A673 (cell line): ENCODE measurements around the gene SCG2. TPM values are rescaled to one million over a fixed set of nuclear protein-coding genes. Genes with fewer than 3 reads are reported as not detected.

Experiments used
- BruUV-seq: library from RNA; stranded (reverse); fragments of 400-500 nt; replicated peaks from 2 replicates; lab custom pipeline; 2021; lab: Mats Ljungman, UMichigan
- CTCF ChIA-PET: fragments of 300-600 bp; sonication (Branson Sonifier 250); formaldehyde crosslinking; loops from one replicate; lab custom pipeline; 2022; ENCODE audit warnings: antibody characterized with exemption; lab: Charles Lee
- POLR2A ChIA-PET: fragments of 300-600 bp; sonication (Branson Sonifier 250); formaldehyde crosslinking; loops from one replicate; lab custom pipeline; 2022; ENCODE audit warnings: antibody characterized with exemption; ENCODE audit not compliant: low non-redundant PET; lab: Charles Lee
- DNase-seq: peaks from one replicate; pipeline ENCODE4 v3.0.0-alpha.2; 2015; ENCODE audit warnings: low spot score
- H3K27ac ChIP-seq: fragments of 200-600 bp; sonication (generic); 2 replicates; pipeline ENCODE4 v1.5.1; 2016; ENCODE audit warnings: mixed run types, low read depth, mild to moderate bottlenecking, mixed read lengths, antibody characterized with exemption, low read length; ENCODE audit not compliant: poor library complexity, severe bottlenecking
- H3K27me3 ChIP-seq: fragments of 200-600 bp; sonication (generic); replicated peaks from 2 replicates; pipeline ENCODE4 v1.6.1; 2017; ENCODE audit warnings: mixed run types, low read depth, mild to moderate bottlenecking, mixed read lengths, antibody characterized with exemption, low read length; ENCODE audit not compliant: insufficient read depth, poor library complexity
- H3K36me3 ChIP-seq: fragments of 200-600 bp; sonication (generic); 2 replicates; pipeline ENCODE4 v1.6.1; 2016; ENCODE audit warnings: mixed run types, mild to moderate bottlenecking, mixed read lengths, antibody characterized with exemption, low read length; ENCODE audit not compliant: insufficient read depth, poor library complexity, severe bottlenecking
- H3K4me1 ChIP-seq: fragments of 200-600 bp; sonication (generic); 2 replicates; pipeline ENCODE4 v1.6.1; 2017; ENCODE audit warnings: mixed run types, mild to moderate bottlenecking, mixed read lengths, antibody characterized with exemption, low read length; ENCODE audit not compliant: insufficient read depth, poor library complexity, severe bottlenecking
- H3K4me3 ChIP-seq: fragments of 200-600 bp; sonication (generic); 2 replicates; pipeline ENCODE4 v1.5.1; 2016; ENCODE audit warnings: low read depth, mixed run types, mild to moderate bottlenecking, mixed read lengths, low read length; ENCODE audit not compliant: poor library complexity, severe bottlenecking
- H3K9me3 ChIP-seq: fragments of 200-600 bp; sonication (generic); 2 replicates; pipeline ENCODE4 v1.6.1; 2016; ENCODE audit warnings: mixed run types, low read depth, mild to moderate bottlenecking, mixed read lengths, antibody characterized with exemption, low read length; ENCODE audit not compliant: poor library complexity, severe bottlenecking
- CTCF ChIP-seq: fragments of 300-800, 200-600 bp; sonication (generic); conservative IDR thresholded peaks from 2 replicates; pipeline ENCODE4 v1.5.1; 2017; ENCODE audit warnings: low read depth, mild to moderate bottlenecking, antibody characterized with exemption, low read length, moderate library complexity, mixed read lengths
- EZH2 ChIP-seq: fragments of 200-600 bp; sonication (generic); IDR thresholded peaks from 2 replicates; pipeline ENCODE4 v1.6.1; 2017; ENCODE audit warnings: borderline replicate concordance, low read depth, mild to moderate bottlenecking, mixed read lengths, antibody characterized with exemption, low read length; ENCODE audit not compliant: poor library complexity, severe bottlenecking
- intact Hi-C: fragments of 100-400 bp; cut with micrococcal nuclease; formaldehyde crosslinking; loops from one replicate; pipeline ENCODE4 v1.10.0; 2022; ENCODE audit not compliant: unreplicated experiment
- total RNA-seq: library from RNA; stranded (reverse); gene quantifications from 2 replicates; pipeline ENCODE4 v1.2.3, GENCODE V29; 2021

SCG2 gene
- total RNA-seq, 1 experiment from 2014 or later, result 26.2 TPM

- intact Hi-C loops, result no loop called here
- ChIA-PET POLR2A (no interaction called here), CTCF (no interaction called here)
- Histone ChIP-seq H3K9me3 (no peaks in the 10 kb centered on the region), H3K27me3 (no peaks in the 10 kb centered on the region), H3K4me3 (no peak overlapping the region), H3K4me1 (peaks cover 9% of the 10 kb centered on the region), H3K36me3 (peaks cover 42% of the 10 kb centered on the region), H3K27ac (no peak overlapping the region)
- no peak for DNase-seq
- TF ChIP-seq EZH2 (no peak), CTCF (no peak)
- BruUV-seq, result no TSS peak
Observed at GRCh38 chr2:223598994-223599639, 3.0 kb downstream of the SCG2 start.

DNA sequence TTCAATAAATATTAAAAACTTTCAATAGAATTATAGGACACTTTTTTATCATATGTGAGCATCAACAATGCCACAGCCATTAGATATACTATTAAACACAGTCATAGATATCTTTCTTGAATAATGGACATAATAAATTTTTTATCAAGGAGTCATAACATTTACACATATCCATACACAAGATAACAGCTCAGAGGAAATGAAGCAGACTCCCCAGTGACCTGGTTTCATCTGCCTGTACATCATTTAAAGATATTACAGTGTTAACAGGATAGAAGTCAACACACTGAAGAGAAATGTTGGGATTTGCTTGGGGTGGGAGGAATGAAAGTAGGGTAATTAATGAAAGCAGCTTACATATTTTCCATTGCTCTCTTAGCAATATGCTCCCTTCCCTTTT is 5.1 kb downstream of the SCG2 start:
- ChIA-PET CTCF (no interaction called here), POLR2A (no interaction called here)
- BruUV-seq, result no TSS peak
- Histone ChIP-seq H3K4me3 (no peak overlapping the region), H3K27me3 (no peaks in the 10 kb centered on the region), H3K36me3 (peaks cover 42% of the 10 kb centered on the region), H3K9me3 (no peaks in the 10 kb centered on the region), H3K4me1 (peaks cover 9% of the 10 kb centered on the region), H3K27ac (no peak overlapping the region)
- intact Hi-C loops, result no loop called here
- TF ChIP-seq CTCF (no peak), EZH2 (no peak)
- DNase-seq, result no peak

DNA sequence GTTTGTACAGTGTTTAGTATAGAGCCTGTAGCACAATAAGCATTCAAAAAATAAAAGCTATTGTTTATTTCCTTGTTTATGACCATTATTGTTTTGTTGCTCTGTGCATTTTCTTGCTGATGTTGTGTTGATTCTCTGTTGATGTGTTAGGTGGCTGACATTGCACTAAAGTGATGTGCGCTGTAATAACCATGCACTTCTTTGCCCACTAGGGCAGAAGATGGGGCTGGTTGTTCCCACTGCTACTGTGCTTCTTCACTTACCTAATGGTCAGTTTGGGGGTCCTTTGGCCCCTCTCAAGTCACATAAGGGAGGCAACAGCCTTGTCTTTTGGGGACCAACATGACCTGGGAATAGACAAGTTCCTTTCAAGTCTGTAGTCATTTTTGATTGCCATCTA is 6.0 kb downstream of the SCG2 start:
- Histone ChIP-seq H3K4me1 (peaks cover 10% of the 10 kb centered on the region), H3K36me3 (peaks cover 42% of the 10 kb centered on the region), H3K27me3 (no peaks in the 10 kb centered on the region), H3K4me3 (no peak overlapping the region), H3K9me3 (no peaks in the 10 kb centered on the region), H3K27ac (no peak overlapping the region)
- TF ChIP-seq CTCF, result no peak
- TF ChIP-seq EZH2, result no peak
- POLR2A ChIA-PET, result no interaction called here
- DNase-seq, result no peak
- intact Hi-C loops, result no loop called here
- BruUV-seq, result no TSS peak
- CTCF ChIA-PET, result interaction anchor here (0.5 kb wide), 1 partner anchor 202 kb away, joined by 3 read pairs; no protein-coding TSS in a partner anchor
